NCI-H2196 (cell line): Measurements from ENCODE around the gene SMTNL2.
"Not testable (repeated sequence)": the region's sequence is repeated elsewhere in the genome, so short reads cannot be mapped to it uniquely, and the experiment has no call there.

Source experiments
- DNase-seq: peaks from one replicate; lab custom pipeline; 2025; ENCODE audit not compliant: unreplicated experiment; lab: John Stamatoyannopoulos, UW

The SMTNL2 gene

GRCh38 chr17:4584917-4585637 lies 748 bp downstream of the SMTNL2 start:
- no peak for DNase-seq

- no peak for DNase-seq
Observed at GRCh38 chr17:4585638-4585994, 1.3 kb downstream of the SMTNL2 start.

- DNase-seq = no peak
Observed at GRCh38 chr17:4586043-4586442, 1.7 kb downstream of the SMTNL2 start.

GRCh38 chr17:4587195-4587594 lies 2.9 kb downstream of the SMTNL2 start:
- no peak for DNase-seq

GRCh38 chr17:4587803-4588202 lies 3.5 kb downstream of the SMTNL2 start:
- no peak for DNase-seq

GRCh38 chr17:4588391-4588790 lies 4.1 kb downstream of the SMTNL2 start:
- no peak for DNase-seq

- DNase-seq = no peak
Observed at GRCh38 chr17:4588898-4589625, 4.7 kb downstream of the SMTNL2 start.

- DNase-seq = not testable (repeated sequence)
Observed at GRCh38 chr17:4590042-4590441, 5.7 kb downstream of the SMTNL2 start.

GRCh38 chr17:4590981-4591453 lies 6.7 kb downstream of the SMTNL2 start:
- no peak for DNase-seq

- no peak for DNase-seq
Observed at GRCh38 chr17:4591529-4591928, 7.2 kb downstream of the SMTNL2 start.

- no peak for DNase-seq
Observed at GRCh38 chr17:4592240-4593005, 8.1 kb downstream of the SMTNL2 start.

GRCh38 chr17:4593021-4593421 lies 8.7 kb downstream of the SMTNL2 start:
- no peak for DNase-seq

- DNase-seq = no peak
Observed at GRCh38 chr17:4594406-4594805, 10.1 kb downstream of the SMTNL2 start.

GRCh38 chr17:4594931-4595684 lies 10.8 kb downstream of the SMTNL2 start:
- DNase-seq = no peak

- not testable (repeated sequence) for DNase-seq
Observed at GRCh38 chr17:4595685-4596342, 11.5 kb downstream of the SMTNL2 start.

- no peak for DNase-seq
Observed at GRCh38 chr17:4596636-4597380, 12.5 kb downstream of the SMTNL2 start.

- no peak for DNase-seq
Observed at GRCh38 chr17:4597975-4598374, 13.6 kb downstream of the SMTNL2 start.

- no peak for DNase-seq
Observed at GRCh38 chr17:4598776-4599504, 14.6 kb downstream of the SMTNL2 start.
